NCI-H1436 treated with DMSO at 0.1 percent for 48 hours (cell line): ENCODE data around the gene LAPTM5.
"Not testable (repeated sequence)": the region's sequence is repeated elsewhere in the genome, so short reads cannot be mapped to it uniquely, and the experiment has no call there.

Experiments
- DNase-seq: peaks from one replicate; lab custom pipeline; 2025; lab: John Stamatoyannopoulos, UW

Gene LAPTM5, protein sequence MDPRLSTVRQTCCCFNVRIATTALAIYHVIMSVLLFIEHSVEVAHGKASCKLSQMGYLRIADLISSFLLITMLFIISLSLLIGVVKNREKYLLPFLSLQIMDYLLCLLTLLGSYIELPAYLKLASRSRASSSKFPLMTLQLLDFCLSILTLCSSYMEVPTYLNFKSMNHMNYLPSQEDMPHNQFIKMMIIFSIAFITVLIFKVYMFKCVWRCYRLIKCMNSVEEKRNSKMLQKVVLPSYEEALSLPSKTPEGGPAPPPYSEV

DNA sequence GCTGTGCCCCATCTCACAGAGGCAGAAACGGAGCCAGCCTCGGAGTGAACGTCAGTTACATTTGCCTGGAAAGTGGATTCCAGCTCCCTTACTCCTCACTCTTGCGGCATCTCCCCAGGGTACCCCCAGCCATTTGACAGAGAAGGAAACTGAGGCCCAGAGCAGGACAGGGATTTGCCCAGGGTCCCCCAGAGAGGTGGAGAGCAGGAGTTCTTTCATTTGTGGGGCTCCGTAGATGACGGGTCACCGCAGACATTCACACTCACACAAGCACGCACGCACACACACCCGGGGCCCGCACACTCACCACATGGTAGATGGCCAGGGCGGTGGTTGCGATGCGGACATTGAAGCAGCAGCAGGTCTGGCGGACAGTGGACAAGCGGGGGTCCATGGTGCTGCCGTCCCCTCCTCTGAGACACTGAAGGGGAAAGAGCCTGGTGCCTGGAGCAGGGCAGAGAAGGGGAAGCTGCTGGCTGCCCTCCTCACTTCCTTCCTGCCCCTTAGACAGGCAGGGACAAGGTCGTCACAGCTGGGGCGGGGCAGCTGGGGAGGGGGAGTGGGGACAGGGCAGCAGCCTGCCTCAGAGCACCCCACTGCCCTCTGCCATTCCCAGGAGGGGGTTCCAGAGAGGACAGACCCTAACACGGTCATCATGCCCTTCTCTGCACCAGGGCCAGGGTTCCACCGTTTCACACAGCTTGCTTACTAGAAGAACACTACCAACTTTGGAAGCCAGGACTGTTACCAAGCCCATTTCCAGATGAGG is at the start of gene LAPTM5:
LAPTM5 (minus strand) TSS at position 423 of the 769 bp plus-strand sequence; CDS start at position 394, 29 bp downstream.
- no peak for DNase-seq

DNA sequence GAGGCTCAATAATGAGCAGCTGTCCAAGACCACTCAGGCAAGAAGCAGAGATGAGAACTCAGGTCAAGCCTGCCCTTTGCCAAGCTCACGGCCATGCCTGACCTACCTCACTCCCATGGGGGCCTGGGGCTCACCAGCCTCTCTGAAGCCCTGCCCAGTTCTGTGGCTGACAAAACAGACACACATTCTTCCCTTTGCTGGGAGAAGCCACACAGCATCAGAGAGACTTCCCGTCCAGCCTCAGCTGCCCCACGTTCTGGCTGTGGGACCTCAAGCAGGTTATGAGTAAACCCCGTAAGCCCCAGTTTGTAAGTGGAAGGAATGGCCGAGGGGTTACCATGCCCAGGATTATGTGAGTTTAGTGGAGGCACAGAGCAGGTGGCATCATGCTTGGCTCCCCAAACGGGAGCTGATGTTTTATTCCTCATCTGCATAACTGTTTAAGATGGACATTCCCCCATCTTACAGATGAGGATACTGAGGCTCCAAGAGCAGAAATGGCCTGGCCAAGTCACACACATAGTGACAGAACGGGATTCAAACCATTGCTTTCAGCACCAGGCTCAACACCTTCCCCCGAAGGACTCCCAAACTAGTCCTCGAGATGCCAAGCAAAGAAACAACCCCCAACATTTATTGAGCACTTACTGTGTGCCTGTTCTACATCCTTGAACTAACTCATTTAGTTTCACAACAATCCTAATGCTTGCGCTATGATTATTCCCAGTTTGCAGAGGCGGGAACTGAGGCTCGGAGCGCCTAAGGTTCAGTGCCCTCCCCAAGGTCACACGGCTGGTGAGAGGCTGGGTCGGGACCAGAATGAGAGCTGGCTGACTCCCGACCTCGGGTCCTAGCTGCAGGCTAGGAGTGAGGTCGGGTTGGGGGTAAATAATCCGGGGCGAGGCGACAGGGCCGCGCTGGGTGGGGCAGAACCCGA is 49.1 kb upstream of the LAPTM5 start:
- no peak for DNase-seq

DNA sequence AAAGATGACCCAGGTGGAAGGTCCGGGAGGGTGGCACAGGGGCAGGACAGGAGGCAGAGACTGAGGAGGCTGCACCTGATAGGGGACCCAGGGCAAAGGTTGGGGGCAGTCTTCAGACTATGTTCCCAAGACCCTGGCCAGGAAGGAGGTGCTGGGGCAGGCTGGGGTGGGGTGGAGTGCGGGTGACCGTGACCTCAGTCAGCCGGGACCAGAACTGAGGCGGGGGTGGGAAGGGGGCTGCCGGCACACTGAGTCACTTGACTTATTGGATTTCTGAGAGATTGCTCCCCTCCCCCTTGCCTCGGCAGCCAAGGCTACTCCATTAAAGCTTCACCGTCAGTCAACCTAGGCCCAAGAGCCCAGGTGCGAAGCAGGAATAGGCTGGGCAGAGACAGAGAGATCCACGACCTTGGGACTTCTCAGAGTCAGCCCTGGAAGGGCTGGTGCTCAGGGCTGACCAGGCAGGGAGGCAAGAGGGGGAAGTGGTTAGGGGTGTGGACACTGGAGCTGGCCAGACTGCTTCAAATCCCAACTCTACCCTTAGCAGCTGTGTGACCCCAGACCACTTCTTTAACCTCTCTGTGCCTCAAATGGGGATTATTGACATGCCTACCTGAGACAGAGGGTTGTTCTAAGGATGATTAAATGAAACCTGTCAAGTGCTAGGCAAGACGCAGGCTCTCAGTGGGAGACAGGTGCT is 47.9 kb upstream of the LAPTM5 start:
- no peak for DNase-seq

DNA sequence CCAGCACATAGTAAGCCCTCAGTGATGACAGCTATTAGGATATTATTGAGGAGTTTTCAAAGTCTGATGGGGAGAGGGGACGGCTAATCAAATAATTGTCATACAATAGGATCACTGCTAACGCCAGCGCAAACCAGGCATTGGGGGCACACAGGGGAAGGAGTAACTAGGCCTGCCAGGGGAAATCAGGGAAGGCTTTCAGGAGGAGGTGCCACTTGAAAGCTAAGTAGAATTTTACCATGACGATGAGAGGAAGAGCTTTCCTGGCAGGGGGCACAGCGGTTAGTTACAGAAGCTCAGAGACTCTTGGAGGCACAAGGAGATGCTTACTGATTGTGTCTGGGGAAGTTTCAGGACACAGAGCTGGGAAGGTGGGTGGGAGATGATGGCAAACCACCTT is 47.2 kb upstream of the LAPTM5 start:
- no peak for DNase-seq

DNA sequence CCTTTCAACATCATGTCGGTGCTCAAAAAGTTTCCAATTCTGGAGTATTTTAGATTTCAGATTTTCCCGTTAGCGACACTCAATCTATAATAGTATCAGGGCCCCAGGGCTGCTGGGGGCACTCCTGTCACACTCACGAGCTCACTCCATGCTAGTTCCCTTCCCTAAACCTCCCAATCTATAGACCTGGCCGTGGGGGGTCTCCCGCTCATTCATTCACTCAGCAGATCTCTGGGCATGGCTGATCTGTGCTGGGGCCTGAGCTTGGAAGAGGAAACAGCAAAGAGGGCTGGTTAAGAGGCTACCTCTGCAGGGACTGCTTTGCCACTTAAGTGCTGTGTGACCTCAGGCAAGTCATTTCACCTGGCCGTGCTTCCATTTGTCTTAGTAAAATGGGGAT is 46.8 kb upstream of the LAPTM5 start:
- DNase-seq, result no peak

DNA sequence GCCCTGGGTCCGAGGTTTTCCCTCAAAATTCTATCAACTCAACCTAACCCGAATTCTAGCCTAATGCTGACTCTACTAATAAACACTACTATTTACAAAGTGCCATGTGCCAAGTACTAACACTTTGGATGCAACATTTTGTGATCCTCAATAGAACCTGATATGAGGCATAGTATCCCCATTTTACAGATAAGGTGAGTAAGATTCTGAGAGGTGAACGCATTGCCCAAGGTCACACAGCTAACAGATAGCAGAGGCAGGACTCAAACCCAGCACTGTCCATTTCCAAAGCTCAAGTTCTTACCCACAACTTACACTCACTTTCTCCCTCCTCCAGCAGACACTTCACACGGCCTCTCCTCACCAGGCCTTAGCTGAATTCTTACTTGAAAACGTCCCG is 46.0 kb upstream of the LAPTM5 start:
- DNase-seq, result no peak

DNA sequence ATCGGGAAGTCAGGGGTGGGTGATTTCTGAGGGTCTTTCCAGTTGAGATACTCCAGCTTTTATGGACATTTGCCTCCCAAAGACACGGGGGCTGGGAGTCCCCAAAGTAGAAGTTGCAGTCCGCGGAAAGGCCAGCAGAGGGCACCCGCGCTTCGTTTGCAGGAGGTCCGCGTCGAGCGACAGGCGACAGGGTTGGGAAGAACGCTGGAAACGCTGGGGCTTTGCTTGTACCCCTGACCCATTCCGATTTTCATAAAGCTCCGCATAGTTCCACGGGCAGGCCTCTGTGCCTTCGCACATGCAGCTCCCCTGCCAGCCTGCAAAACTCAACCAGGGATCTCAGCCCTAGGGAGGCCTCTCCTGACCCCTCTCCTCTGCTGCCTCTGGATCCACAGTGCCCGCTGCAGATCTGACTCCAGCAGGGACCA is 44.2 kb upstream of the LAPTM5 start:
- DNase-seq, result no peak

DNA sequence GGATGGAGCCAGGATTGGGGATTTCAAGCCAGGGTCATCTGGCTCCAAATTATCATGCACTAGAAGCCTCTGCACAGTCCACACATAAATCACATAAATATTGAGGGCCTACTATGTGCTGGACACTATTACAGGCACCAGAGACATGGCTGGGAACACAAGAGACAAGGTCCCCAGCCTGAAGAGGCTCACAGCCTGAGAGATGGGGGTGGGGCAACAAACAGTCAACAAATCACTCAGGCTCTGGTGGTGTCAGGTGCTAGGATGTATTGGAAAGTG is 41.6 kb upstream of the LAPTM5 start:
- DNase-seq, result no peak

DNA sequence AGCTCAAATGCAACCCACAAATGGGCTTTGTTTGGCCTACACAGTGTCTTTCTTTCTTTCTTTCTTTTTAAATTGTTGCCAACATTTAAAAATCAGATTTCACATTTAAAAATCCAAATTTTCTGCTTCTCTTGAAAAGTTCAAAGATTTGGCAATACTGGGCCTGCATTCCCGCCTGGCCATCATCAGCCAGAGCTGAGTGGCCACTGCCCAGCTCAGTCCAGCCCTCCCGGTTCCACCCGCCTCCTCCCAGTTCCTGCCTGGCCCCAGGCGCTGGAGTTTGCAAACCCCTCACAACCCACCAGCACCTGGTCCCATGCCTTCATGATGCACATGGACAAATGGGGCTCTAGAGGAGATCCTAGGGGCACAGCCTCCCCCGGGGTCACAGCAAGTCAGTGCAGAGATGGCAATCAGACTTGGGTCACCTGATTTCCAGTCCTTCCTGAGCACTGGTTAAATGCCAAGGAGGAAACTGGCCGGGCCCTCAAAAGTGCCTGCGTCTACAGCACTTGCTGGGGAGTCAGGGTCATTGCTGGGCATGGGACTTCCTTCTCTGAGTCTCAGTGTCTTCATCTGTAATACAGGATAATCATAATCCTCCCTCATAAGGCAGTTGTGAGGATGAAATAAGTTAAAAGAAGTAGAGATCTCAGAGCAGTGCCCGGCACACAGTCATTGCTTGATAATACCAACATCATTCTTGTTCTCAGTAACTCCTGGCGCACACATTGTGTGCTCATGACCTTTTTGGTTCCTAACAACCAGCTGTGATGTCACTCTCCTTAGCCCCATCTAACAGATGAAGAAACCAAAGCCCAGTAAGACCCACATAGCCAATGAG is 41.0 kb upstream of the LAPTM5 start:
- no peak for DNase-seq

DNA sequence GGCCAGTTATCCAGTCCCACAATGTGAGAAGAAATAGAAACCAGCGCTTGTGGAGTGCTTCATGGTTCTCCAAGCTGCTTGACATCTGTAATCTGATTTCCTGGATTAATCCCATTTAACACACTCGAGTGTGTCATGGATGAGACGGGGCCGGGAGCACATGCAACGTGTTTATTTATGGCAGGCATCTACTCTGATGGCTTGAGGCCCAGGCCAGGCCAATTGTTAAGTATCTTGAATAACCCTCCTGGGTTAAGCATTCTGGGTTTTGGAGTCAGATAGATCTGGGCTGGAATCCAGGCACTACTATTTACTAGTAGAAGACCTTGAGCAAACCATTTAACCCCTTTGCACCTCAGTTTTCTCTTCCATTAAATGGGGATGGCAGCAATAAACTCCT is 37.5 kb upstream of the LAPTM5 start:
- DNase-seq, result no peak

DNA sequence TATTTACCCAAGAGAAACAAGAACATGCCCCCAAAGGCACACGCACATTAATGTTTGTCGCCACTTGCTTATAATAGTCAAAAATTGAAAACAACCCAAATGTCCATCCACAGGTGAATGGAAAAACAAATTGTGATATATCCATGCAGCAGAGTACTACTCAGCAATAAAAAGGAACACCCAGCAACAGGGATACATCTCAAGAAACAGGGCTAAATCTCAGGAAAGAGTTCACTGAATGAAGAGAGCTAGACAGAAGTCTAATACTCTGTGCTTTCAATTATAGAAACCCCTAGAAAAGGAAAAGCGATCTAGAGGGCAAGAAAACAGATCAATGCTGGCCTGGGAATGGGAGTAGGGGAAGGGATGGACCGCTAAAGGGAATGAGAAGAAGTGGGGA is 36.7 kb upstream of the LAPTM5 start:
- DNase-seq, result no peak

DNA sequence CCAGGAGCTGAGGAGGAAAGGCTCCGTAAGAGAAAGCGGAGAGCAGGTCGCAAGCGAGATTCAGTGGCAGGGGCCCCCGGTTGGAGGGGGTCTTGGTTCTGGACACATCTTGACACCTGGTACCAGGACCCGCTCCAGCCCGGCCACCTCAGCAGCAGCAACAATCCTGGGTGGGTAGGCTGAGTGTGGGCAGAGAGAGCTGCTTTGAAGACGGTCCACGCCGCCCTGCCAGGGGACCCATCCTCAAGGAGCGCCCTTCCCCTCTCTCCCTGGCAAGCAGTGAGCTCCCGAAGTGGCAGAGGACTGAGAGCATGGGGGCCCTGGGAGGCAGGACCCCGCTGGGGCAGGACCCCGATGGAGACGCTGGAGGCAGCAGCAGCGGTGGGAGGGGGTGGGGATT is 35.6 kb upstream of the LAPTM5 start:
- no peak for DNase-seq

DNA sequence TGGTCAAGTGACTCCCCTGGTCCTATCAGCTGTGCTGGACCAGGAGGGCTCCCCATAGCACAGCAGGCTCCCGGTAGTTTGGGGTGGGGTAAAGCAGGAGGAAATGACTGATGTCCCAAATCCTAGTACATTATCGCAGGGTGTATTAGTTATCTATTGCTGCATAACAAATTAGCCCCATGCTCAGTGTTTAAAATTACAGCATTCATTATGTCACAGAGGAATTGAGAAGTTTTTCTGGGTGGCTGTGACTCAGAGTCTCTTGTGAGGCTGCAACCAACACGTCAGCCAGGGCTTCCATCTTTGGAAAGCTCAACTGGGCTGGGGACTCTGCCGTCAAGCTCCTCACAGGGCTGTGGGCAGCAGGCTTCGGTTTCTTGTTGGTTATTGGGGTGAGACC is 34.3 kb upstream of the LAPTM5 start:
- no peak for DNase-seq

DNA sequence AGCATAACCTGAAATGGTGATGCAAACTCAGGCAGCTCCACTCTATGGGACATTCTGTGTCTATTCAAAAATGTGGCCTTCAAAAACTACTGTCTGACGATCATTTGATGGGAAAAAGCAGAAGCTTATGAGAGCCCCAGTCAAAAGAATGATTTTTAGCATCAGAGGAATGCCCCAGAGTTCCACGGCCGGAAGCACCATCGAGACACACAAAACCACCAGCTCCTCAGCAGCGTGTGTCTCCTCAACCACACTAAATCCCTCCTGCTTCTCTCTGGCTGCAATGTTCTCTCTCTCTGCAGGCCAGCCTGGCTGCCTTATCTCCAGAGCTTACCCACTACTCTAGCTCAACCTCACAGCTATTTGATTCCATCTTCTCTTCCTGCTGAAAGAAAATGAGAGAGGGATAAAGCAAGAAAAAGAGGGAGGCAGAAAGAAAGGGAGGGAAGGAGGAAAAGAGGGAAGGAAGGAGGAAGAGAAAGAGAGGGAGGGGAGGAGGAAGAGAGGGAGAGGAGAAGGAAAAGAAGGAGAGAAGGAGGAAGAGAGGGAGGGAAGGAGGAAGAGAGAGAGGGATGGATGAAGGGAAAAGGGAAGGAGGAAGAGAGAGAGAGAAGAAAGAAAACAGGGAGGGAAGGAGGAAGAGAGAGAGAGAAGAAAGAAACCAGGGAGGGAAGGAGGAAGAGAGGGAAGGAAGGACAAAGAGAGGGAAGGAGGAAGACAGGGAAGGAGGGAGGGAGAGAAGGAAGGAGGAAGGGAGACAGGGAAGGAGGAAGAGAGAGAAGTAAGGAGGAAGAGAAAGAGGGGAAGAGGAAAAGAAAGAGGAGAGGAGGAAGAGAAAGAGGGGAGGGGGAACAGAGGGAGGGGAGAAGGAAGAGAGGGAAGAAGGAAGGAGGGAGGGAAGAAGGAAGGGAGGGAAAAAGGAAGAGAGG is 33.5 kb upstream of the LAPTM5 start:
- DNase-seq, result no peak

DNA sequence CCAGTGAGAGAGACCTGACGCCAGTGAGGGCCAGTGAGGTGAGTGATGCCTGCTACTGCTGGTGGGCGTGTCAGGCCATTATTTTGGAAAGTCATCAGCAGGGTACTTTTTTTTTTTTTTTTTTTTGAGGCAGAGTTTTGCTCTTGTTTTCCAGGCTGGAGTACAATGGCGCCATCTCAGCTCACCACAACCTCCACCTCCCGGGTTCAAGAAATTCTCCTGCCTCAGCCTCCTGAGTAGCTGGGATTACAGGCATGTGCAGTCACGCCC is 32.6 kb upstream of the LAPTM5 start:
- DNase-seq, result not testable (repeated sequence)

DNA sequence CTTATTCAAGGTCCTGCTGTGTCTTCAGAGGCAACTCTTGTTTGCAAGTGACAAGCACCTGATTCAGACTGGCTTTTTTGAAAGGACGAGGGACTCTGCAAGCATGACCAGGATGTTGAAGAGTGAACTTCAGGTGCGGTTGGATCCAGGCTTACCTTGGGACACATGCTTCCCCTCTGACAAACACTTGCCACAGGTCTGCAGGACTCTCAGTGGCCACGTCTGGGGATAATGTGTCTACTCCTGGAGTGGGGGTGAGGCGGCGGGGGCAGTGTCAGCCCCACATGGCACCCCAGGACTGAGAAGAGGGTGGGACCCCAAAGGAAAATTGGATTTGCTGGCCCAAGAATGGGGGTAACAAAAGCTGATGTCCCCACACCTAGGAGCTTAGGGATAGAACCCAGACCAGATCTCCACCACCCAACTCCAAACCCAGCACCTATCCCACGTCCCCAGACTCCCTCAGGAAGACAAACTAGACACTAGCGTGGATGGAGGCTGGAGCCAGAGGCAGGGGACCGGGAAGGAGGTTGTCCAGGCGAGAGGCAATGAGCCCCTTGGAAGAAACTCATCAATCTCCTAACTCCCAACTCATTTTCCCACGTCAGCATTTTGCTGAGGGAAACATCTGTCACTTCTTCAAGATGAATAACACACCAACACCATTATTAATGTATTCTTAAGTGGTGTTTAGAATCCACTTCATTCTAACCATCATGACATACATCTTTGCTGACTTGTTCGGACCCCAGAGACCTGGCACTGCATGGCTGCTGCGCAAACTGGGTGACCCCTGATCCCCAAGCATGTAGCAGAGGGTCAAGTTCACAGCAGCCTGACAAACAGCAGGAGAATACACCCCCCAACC is 32.0 kb upstream of the LAPTM5 start:
- DNase-seq, result no peak

DNA sequence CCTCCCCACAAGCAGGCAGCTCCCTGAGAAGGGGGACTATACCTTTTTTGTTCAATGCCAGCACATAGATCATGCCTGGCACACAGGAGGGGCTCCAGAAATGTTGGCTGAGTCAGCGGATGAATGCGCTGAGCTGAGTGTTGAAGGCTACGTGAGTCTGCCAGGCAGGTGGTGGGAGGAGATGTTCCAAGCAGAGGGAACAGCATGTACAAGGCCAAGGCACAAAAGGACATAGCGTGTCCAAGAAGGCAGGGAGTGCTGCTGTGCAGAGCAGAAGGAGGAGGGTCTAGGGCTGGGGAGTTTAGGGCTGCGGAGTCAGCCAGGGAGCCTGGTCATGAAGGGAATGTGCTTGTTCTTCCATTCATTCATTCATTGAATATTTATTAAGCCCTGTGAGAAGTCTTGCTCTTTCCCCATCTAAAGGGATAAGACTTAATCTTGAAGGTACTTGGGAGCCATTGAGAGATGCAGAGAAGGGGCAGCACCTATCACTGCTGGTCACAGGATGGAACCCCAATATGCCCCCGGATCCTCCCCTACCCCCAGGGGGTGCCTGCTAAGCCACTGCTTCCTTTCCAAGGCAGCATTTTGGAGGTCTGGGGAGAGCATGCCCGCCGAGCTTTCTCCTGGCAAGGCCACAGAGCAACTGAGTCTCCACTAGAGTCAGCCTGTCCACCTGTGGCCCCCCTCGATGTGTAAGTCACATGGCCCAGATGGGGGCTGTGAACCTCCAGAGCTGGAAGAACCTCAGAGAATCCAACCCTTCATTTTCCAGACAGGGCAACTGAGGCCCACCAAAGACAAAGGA is 31.2 kb upstream of the LAPTM5 start:
- no peak for DNase-seq

DNA sequence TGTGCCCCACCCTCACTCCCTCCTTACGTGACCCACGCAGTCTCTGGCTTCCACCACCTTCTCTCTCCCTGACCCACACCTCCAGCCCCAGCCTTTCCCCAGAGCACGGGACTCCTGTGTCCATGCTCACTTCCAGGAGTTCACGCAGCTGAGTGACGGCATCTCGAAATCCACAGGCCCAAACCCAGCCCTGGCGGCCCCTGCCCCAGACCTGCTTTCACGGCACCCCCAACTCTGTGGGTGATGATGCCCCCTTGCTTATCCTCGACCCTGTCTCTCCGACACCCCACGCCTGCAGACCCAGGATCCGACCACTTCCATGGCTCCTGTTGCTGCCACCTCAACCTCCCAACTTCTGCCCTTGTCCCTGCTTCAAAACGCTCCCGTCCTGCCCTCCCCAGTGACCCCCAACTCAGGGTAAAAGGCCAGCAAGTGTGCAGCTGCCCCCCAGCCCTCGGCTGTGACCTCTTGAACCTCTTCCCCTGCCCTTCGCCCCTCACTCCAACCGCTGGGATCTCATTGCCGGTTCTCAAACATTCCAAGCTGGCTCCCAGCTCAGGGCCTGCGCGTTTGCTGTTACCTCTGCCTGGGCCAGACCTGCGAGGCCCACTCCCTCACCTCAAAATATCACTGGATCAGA is 30.4 kb upstream of the LAPTM5 start:
- no peak for DNase-seq
